ENCODE results near the gene ZNF28. TPM values are rescaled to one million over a fixed set of nuclear protein-coding genes. Genes with fewer than 3 reads are reported as not detected.
"Not testable (repeated sequence)": the region's sequence is repeated elsewhere in the genome, so short reads cannot be mapped to it uniquely, and the experiment has no call there.

Gene ZNF28
- total and polyA plus RNA-seq, 9 of the 15 experiments (the other 6 are each of a cell fraction or from before 2014, with no cell fraction given), result 19.4 to 38.5 (median 31.5) TPM

DNA sequence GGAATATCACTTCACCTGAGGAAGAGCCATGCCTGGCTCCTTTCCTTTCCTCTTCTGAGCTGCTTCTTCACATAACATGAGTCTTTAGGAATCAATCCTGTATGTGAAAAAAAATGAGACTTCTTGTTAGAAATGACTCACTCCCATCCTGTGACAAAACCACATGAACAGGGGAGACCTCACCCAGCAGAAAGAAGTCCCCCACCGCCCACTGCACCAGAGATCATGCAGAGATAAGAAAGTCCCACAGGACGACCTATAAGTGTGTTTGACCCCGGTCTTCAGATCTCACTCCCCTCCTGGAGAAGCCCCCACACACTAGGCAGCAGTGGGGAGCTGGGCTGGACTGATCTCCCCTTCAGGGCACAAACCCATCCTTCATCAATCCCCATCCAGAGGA lies 42.6 kb downstream of the ZNF28 start:
- Histone ChIP-seq H2AFZ (ENCODE audit: low read depth, low read length) (no peak overlapping the region), H3K27me3 (ENCODE audit: control insufficient read depth in 2 of 2, insufficient read depth in 2 of 2, low read length in 2 of 2) (no peaks in the 10 kb centered on the region), H3K79me2 (ENCODE audit: control insufficient read depth, insufficient read depth, low read length) (no peaks in the 10 kb centered on the region), H3K4me1 (replicated peaks in 1 of 2; ENCODE audit: control insufficient read depth in 2 of 2, insufficient read depth in 2 of 2, low read length in 2 of 2) (no peaks in the 10 kb centered on the region), H3K9me1 (ENCODE audit: control insufficient read depth, insufficient read depth, low read length) (no peaks in the 10 kb centered on the region), H3K9me3 (replicated peaks; ENCODE audit: control insufficient read depth, insufficient read depth, low read depth, low read length) (no peaks in the 10 kb centered on the region), H3K4me3 (no peak overlapping the region), H4K20me1 (replicated peaks; ENCODE audit: control insufficient read depth, insufficient read depth, low read length) (no peaks in the 10 kb centered on the region), H3K36me3 (ENCODE audit: control insufficient read depth, insufficient read depth, low read length) (peaks cover 33% of the 10 kb centered on the region; the same call in 2 of the 3 replicates), H3K9ac (ENCODE audit: insufficient read depth in 1 of 2, low read depth in 2 of 2, low read length in 2 of 2) (no peak overlapping the region), H3K4me2 (ENCODE audit: insufficient read depth, low read length) (no peak overlapping the region), H3K27ac (ENCODE audit: extremely low read depth, low read depth, low read length) (no peak overlapping the region)
- WGBS (ENCODE audit: insufficient coverage, low coverage, missing lambda C conversion rate), result 62% methylated on average over 3 of the region's 3 CpGs
- CTCF ChIA-PET (ENCODE audit: low intra/inter-chr PET ratio), result no interaction called here
- TF ChIP-seq EGR1 (conservative IDR thresholded peaks at IDR 0.05), result peak; percentile 51
- TF ChIP-seq GATA2 (CRISPR knock-in tag; IDR thresholded peaks at IDR 0.05), result no peak
- intact Hi-C loops (cut with micrococcal nuclease) (no loop called here), in situ Hi-C loops (cut with MboI) (no loop called here)
- DNase-seq (ENCODE audit: extremely low read depth in 1 of 4, low spot score in 3 of 4), result no peak
- no peak for ATAC-seq
- POLR2A ChIA-PET, result interaction anchor here (0.6 kb wide), 1 partner anchor 280 kb away, joined by 4 read pairs; no protein-coding TSS in a partner anchor
- BruUV-seq (replicated peaks), result no TSS peak
- FAIRE-seq, result no peak

DNA sequence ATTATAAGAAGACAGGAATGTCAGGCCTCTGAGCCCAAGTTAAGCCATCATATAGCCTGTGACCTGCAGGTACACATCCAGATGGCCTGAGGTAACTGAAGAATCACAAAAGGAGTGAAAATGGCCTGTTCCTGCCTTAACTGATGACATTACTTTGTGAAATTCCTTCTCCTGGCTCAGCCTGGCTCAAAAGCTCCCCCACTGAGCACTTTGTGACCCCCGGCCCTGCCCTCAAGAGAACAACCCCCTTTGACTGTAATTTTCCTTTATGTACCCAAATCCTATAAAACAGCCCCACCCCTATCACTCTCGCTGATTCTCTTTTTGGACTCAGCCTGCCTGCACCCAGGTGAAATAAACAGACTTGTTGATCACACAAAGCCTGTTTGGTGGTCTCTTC lies 65.0 kb downstream of the ZNF28 start:
- H3K4me3 ChIP-seq; ATAC-seq; H3K27me3 ChIP-seq (ENCODE audit: control insufficient read depth in 2 of 2, insufficient read depth in 2 of 2, low read length in 2 of 2); H2AFZ ChIP-seq (ENCODE audit: low read depth, low read length); H3K4me2 ChIP-seq (ENCODE audit: insufficient read depth, low read length); H4K20me1 ChIP-seq (replicated peaks; ENCODE audit: control insufficient read depth, insufficient read depth, low read length); H3K4me1 ChIP-seq (replicated peaks in 1 of 2; ENCODE audit: control insufficient read depth in 2 of 2, insufficient read depth in 2 of 2, low read length in 2 of 2); H3K9ac ChIP-seq (ENCODE audit: insufficient read depth in 1 of 2, low read depth in 2 of 2, low read length in 2 of 2); POLR2A ChIA-PET; DNase-seq (ENCODE audit: extremely low read depth in 1 of 4, low spot score in 3 of 4); FAIRE-seq; H3K36me3 ChIP-seq (ENCODE audit: control insufficient read depth, insufficient read depth, low read length); H3K27ac ChIP-seq (ENCODE audit: extremely low read depth, low read depth, low read length); intact Hi-C loops (cut with micrococcal nuclease); H3K9me3 ChIP-seq (replicated peaks; ENCODE audit: control insufficient read depth, insufficient read depth, low read depth, low read length); H3K9me1 ChIP-seq (ENCODE audit: control insufficient read depth, insufficient read depth, low read length); H3K79me2 ChIP-seq (ENCODE audit: control insufficient read depth, insufficient read depth, low read length); CTCF ChIA-PET (ENCODE audit: low intra/inter-chr PET ratio); in situ Hi-C loops (cut with MboI); BruUV-seq (replicated peaks): not testable (repeated sequence)
- 28% methylated on average over 2 of the region's 2 CpGs for WGBS (ENCODE audit: insufficient coverage, low coverage, missing lambda C conversion rate)

Data from K562 (cell line).